ENCODE results near the gene CYB561A3.

CYB561A3 gene

DNA sequence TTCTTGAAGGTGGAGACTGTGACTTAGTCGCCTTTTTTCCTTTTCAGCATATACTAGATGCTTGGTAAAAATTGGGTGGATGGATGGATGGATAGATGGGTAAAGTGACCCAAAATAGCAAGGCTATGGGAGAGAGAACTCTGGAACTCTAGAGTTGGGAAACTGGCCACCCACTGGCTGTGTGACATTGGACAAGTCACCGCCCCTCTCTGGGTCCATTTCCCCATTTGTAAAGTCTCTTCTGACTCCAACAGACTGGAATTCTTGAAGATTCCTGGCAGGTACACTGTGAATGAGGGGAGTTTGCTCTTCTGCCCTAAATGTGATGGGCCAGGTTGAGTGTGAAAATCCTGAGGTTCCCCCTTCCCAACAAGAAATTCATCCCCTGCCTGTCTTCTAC lies 20.7 kb downstream of the CYB561A3 start:
- DNase-seq (ENCODE audit: low spot score), result no peak
- TF ChIP-seq CTCF (IDR thresholded peaks at IDR 0.05; ENCODE audit: borderline replicate concordance, control extremely low read depth, extremely low read depth, insufficient read depth, missing control alignments), result no peak
- in situ Hi-C loops (cut with MboI; ENCODE audit: low sequenced_read_pairs, unreplicated experiment), result no loop called here

DNA sequence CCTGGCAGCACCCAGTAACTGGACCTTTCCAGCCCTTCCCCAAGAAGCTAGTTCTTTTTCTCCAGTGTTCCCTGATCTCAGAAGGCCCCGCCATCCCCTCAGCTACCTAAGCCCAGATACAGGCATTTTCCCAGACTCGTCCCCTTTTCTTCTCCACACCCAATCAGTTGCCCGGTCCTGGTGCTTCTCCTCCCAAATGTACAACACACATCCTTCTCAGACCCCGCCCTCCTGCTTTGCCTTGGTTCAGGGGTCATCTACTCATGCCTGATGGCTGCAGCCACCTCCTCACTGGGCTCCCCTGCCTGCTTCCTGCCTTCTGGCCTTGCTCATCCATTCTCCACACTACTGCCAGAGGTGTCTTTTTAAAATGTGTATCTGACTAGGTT lies 22.2 kb downstream of the CYB561A3 start:
- TF ChIP-seq CTCF (IDR thresholded peaks at IDR 0.05; ENCODE audit: borderline replicate concordance, control extremely low read depth, extremely low read depth, insufficient read depth, missing control alignments), result no peak
- DNase-seq (ENCODE audit: low spot score), result no peak
- in situ Hi-C loops (cut with MboI; ENCODE audit: low sequenced_read_pairs, unreplicated experiment), result loop anchor here (5.0 kb wide), 1 partner anchor 48 kb away; no protein-coding TSS in a partner anchor

- in situ Hi-C loops (cut with MboI; ENCODE audit: low sequenced_read_pairs, unreplicated experiment), result loop anchor here (5.0 kb wide), 1 partner anchor 48 kb away; no protein-coding TSS in a partner anchor
- TF ChIP-seq CTCF (IDR thresholded peaks at IDR 0.05; ENCODE audit: borderline replicate concordance, control extremely low read depth, extremely low read depth, insufficient read depth, missing control alignments), result no peak
- no peak for DNase-seq (ENCODE audit: low spot score)
Observed at GRCh38 chr11:61338783-61339489, 22.7 kb downstream of the CYB561A3 start.

DNA sequence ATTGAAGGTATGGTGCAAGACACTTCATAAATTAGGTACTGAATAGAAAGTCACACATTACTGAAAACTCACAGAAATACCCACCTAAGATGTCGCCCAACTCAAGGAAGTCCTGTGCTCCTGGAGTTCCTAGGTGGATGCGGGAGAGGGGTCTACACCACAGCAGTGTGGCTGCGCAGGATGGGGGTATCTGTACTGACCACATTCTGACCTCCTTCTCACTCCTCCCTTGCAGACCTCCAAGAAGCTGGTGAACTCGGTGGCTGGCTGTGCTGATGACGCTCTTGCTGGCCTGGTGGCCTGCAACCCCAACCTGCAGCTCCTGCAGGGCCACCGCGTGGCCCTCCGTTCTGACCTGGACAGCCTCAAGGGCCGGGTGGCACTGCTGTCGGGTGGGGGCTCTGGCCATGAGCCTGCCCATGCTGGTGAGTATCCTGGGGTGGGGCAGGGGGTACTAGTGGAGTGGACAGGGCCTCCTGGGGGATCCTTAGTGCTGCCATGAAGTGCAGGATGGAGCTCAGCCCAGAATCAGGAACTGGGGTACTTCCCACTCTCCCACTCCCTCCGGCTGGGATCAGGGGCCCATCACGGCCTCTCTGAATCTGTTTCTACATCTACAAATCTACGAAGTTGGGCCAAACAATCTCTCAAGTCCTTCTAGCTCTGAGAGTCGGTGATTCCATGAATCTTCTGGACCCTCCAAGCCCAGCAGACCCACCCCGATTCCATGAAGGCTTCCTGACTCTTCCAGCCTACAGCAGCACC lies 23.8 kb downstream of the CYB561A3 start:
- no peak for TF ChIP-seq CTCF (IDR thresholded peaks at IDR 0.05; ENCODE audit: borderline replicate concordance, control extremely low read depth, extremely low read depth, insufficient read depth, missing control alignments)
- in situ Hi-C loops (cut with MboI; ENCODE audit: low sequenced_read_pairs, unreplicated experiment), result loop anchor here (5.0 kb wide), 1 partner anchor 49 kb away; no protein-coding TSS in a partner anchor
- no peak for DNase-seq (ENCODE audit: low spot score)

GRCh38 chr11:61336171-61336935 lies 25.3 kb downstream of the CYB561A3 start:
- in situ Hi-C loops (cut with MboI; ENCODE audit: low sequenced_read_pairs, unreplicated experiment), result loop anchor here (5.0 kb wide), 1 partner anchor 51 kb away; no protein-coding TSS in a partner anchor
- peak; percentile 93 for DNase-seq (ENCODE audit: low spot score)
- peak; percentile 97 for TF ChIP-seq CTCF (IDR thresholded peaks at IDR 0.05; ENCODE audit: borderline replicate concordance, control extremely low read depth, extremely low read depth, insufficient read depth, missing control alignments)

- in situ Hi-C loops (cut with MboI; ENCODE audit: low sequenced_read_pairs, unreplicated experiment), result loop anchor here (5.0 kb wide), 1 partner anchor 52 kb away; no protein-coding TSS in a partner anchor
- TF ChIP-seq CTCF (IDR thresholded peaks at IDR 0.05; ENCODE audit: borderline replicate concordance, control extremely low read depth, extremely low read depth, insufficient read depth, missing control alignments), result no peak
- DNase-seq (ENCODE audit: low spot score), result no peak
Observed at GRCh38 chr11:61335355-61335710, 26.3 kb downstream of the CYB561A3 start.

Data from GM13976 (cell line).